GM10248 (cell line): Measurements from ENCODE around the gene DBNL.

Experiments used
- CTCF ChIA-PET: fragments of 300-600 bp; sonication (Branson Sonifier 250); formaldehyde crosslinking; extraction: SDS; loops from one replicate; lab custom pipeline; 2021; ENCODE audit warnings: antibody characterized with exemption; lab: Yijun Ruan, JAX
- POLR2A ChIA-PET: fragments of 350-650 bp; sonication (Branson Sonifier 250); formaldehyde crosslinking; extraction: SDS; loops from one replicate; lab custom pipeline; 2020; ENCODE audit warnings: antibody characterized with exemption; lab: Yijun Ruan, JAX
- DNase-seq: peaks from one replicate; pipeline ENCODE4 v3.0.0; 2012; ENCODE audit errors: extremely low spot score
- CTCF ChIP-seq: IDR thresholded peaks from 2 replicates; pipeline ENCODE4 v1.5.1; 2012; ENCODE audit warnings: mild to moderate bottlenecking, low read depth; ENCODE audit errors: extremely low read depth, missing control alignments, control extremely low read depth

DBNL gene

GRCh38 chr7:44059219-44060090 is 15.0 kb downstream of the DBNL start:
- CTCF ChIA-PET, result interaction anchor here (1.1 to 1.6 kb wide), 3 partner anchors 12 to 22 kb away, joined by 3 to 4 read pairs (median 3); no protein-coding TSS in a partner anchor
- TF ChIP-seq CTCF, result no peak
- POLR2A ChIA-PET, result no interaction called here
- peak; percentile 79 for DNase-seq

GRCh38 chr7:44060091-44060947 is 15.8 kb downstream of the DBNL start:
- POLR2A ChIA-PET, result no interaction called here
- TF ChIP-seq CTCF, result no peak
- no peak for DNase-seq
- CTCF ChIA-PET, result interaction anchor here (1.1 kb wide), 1 partner anchor 12 kb away, joined by 3 read pairs; no protein-coding TSS in a partner anchor

- no peak for TF ChIP-seq CTCF
- POLR2A ChIA-PET, result no interaction called here
- CTCF ChIA-PET, result interaction anchor here (1.1 to 2.3 kb wide), 2 partner anchors 11 kb away, joined by 3 to 8 read pairs; no protein-coding TSS in a partner anchor
- DNase-seq, result no peak
These were observed 16.6 kb downstream of the DBNL start for GRCh38 chr7:44060948-44061644.

GRCh38 chr7:44061645-44062179 is 17.2 kb downstream of the DBNL start:
- CTCF ChIA-PET, result interaction anchor here (2.3 kb wide), 1 partner anchor 11 kb away, joined by 8 read pairs; no protein-coding TSS in a partner anchor
- POLR2A ChIA-PET, result no interaction called here
- TF ChIP-seq CTCF, result no peak
- DNase-seq, result no peak

GRCh38 chr7:44062180-44062902 is 17.8 kb downstream of the DBNL start:
- POLR2A ChIA-PET, result no interaction called here
- DNase-seq, result no peak
- TF ChIP-seq CTCF, result no peak
- CTCF ChIA-PET, result interaction anchor here (1.2 to 2.3 kb wide), 2 partner anchors 10 to 19 kb away, joined by 5 to 8 read pairs; no protein-coding TSS in a partner anchor
